ENCODE results near the gene TULP4.

Gene TULP4

GRCh38 chr6:158312165-158312564 is at the start of gene TULP4:
TSS of gene TULP4 (plus strand) at chr6:158312465. CDS start at chr6:158314017, 1,552 bp downstream.
- DNase-seq (ENCODE audit: extremely low spot score): no peak
- TF ChIP-seq, protein P1, sequence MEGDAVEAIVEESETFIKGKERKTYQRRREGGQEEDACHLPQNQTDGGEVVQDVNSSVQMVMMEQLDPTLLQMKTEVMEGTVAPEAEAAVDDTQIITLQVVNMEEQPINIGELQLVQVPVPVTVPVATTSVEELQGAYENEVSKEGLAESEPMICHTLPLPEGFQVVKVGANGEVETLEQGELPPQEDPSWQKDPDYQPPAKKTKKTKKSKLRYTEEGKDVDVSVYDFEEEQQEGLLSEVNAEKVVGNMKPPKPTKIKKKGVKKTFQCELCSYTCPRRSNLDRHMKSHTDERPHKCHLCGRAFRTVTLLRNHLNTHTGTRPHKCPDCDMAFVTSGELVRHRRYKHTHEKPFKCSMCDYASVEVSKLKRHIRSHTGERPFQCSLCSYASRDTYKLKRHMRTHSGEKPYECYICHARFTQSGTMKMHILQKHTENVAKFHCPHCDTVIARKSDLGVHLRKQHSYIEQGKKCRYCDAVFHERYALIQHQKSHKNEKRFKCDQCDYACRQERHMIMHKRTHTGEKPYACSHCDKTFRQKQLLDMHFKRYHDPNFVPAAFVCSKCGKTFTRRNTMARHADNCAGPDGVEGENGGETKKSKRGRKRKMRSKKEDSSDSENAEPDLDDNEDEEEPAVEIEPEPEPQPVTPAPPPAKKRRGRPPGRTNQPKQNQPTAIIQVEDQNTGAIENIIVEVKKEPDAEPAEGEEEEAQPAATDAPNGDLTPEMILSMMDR (IDR thresholded peaks at IDR 0.05; ENCODE audit: control extremely low read depth, extremely low read depth, low read depth, missing control alignments): no peak
- CTCF ChIA-PET: interaction anchor here (1.0 kb wide), 1 partner anchor 21 kb away, joined by 3 read pairs; no protein-coding TSS in a partner anchor
- POLR2A ChIA-PET: no interaction called here

GRCh38 chr6:158262755-158263154 is 49.5 kb upstream of the TULP4 start:
- ChIA-PET POLR2A (no interaction called here), CTCF (interaction anchor here (0.9 to 6.6 kb wide), 7 partner anchors 9 to 256 kb away, joined by 3 to 51 read pairs (median 4); no protein-coding TSS in a partner anchor)
- TF ChIP-seq, protein P1 (IDR thresholded peaks at IDR 0.05; ENCODE audit: control extremely low read depth, extremely low read depth, low read depth, missing control alignments): no peak
- DNase-seq (ENCODE audit: extremely low spot score): no peak

DNA sequence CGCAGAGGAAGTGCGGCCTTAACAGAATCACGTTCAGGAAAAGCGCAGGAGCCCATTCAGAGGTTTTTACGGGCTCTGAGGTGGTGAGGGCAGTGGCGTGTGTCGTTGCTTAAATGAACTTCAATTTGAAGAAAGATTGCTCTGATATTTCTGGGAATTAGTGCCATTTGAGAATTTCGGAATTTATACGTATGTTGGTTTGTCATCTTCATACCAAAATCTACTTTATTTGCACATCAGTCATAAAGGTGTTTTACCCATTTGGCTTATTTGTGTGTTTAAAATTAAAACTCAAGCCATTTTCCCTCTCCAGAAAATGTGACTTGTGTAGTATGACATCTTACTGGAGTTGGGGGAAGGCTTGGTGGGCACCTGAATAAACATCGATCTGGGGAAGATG is 48.1 kb upstream of the TULP4 start:
- TF ChIP-seq, protein P1 (IDR thresholded peaks at IDR 0.05; ENCODE audit: control extremely low read depth, extremely low read depth, low read depth, missing control alignments): no peak
- no peak for DNase-seq (ENCODE audit: extremely low spot score)
- ChIA-PET POLR2A (interaction anchor here (0.5 kb wide), 1 partner anchor 416 kb away, joined by 3 read pairs; no protein-coding TSS in a partner anchor), CTCF (interaction anchor here (0.8 to 6.6 kb wide), 3 partner anchors 10 to 43 kb away, joined by 3 to 51 read pairs (median 9); no protein-coding TSS in a partner anchor)

DNA sequence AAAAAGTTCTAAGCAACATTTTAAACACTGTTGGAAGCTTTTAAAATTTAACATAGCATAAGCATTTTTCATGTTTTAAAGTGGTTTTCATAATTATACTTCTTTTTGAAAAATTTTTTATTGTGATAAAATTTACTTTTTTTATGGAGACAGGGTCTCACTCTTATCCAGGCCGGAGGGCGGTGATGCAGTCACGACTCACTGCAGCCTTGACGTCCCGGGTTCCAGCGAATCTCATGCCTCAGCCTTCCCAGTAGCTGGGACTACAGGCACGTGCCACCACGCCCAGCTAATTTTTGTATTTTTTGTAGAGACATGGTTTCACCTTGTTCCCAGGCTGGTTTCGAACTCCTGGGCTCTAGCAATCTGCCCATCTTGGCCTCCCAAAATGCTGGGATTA is 46.1 kb upstream of the TULP4 start:
- CTCF ChIA-PET: interaction anchor here (1.2 to 2.7 kb wide), 2 partner anchors 45 to 253 kb away, joined by 3 to 9 read pairs; no protein-coding TSS in a partner anchor
- TF ChIP-seq, protein P1 (IDR thresholded peaks at IDR 0.05; ENCODE audit: control extremely low read depth, extremely low read depth, low read depth, missing control alignments): no peak
- POLR2A ChIA-PET: no interaction called here
- DNase-seq (ENCODE audit: extremely low spot score): no peak

DNA sequence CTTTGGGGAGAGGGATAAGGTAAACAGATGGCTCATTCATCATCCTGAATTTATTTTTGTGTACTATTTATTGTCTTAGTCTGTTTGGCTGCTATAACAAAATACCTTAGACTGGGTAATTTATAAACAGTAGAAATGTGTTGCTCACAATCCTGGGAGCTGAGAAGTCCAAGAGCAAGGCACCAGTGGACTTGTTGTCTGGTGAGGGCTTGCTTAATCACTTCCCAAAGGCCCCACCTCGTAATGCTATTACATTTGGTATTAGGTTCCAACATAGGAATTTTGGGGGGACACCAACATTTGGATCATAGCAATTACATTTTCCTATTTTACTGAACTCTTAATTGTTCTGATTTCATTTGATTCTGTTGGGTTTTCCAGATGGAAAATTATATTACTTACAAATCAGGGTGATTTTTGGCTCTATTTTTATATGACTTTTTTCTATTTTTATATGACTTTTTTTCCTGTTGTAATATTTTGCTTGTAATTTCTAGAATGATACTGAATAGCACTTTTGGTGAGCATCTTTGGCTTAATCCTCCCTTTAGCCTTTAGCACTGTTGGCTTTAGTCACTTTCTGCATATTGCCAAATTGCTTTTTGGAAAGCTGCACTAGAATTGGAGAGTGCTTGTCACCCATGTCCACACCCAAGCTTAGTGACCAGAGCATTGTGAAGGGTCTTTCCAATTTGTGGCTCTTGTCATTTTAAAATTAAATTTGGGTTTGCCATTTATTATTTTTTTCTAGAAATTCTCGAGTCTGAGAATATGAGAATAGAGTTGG is 43.7 kb upstream of the TULP4 start:
- no peak for DNase-seq (ENCODE audit: extremely low spot score)
- ChIA-PET POLR2A (no interaction called here), CTCF (no interaction called here)
- TF ChIP-seq, protein P1 (IDR thresholded peaks at IDR 0.05; ENCODE audit: control extremely low read depth, extremely low read depth, low read depth, missing control alignments): no peak

DNA sequence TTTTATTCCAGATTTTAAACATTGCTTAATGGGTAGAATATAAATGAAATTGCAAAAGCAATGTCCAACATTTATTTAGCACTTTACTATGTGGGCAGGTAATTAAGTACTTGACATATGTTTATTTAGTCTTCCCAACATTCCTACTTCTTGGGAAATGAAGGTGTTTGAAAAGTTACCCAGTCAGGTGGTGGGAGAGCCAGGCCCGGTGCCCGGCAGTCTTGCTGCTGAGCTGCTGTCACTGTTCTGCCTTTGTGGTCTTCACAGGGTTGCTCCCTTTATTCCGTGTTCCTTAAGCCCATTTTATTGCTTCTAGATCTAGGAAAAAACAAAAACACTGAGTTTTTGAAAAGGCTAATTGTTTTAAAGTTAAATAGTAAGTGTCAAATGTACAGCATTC is 42.6 kb upstream of the TULP4 start:
- no peak for DNase-seq (ENCODE audit: extremely low spot score)
- TF ChIP-seq, protein P1 (IDR thresholded peaks at IDR 0.05; ENCODE audit: control extremely low read depth, extremely low read depth, low read depth, missing control alignments): no peak
- ChIA-PET CTCF (no interaction called here), POLR2A (no interaction called here)

All from GM10248 (cell line).